ENCODE data around the gene TSPAN18. TPM values are rescaled to one million over a fixed set of nuclear protein-coding genes. Genes with fewer than 3 reads are reported as not detected.

TSPAN18 gene
- total RNA-seq, 4 donors from 2014 or later = 0.95 to 4.5 (median 2.3) TPM

GRCh38 chr11:44708009-44708408, 18.8 kb upstream of the TSPAN18 start:
- no peak for DNase-seq (ENCODE audit: low spot score in 2 of 2)
- no peak for TF ChIP-seq CTCF (IDR thresholded peaks at IDR 0.05)
- no peak for TF ChIP-seq POLR2A (IDR thresholded peaks at IDR 0.05)
- intact Hi-C loops (cut with DNase I; ENCODE audit: low total_unique reads) = no loop called here
- H3K4me3 ChIP-seq (ENCODE audit: low read depth, poor library complexity, severe bottlenecking) = no peak overlapping the region
- 53 to 54% methylated on average over 9 to 10 of the region's 10 CpGs for WGBS, 2 donors

GRCh38 chr11:44708523-44709280, 18.1 kb upstream of the TSPAN18 start:
- TF ChIP-seq POLR2A (IDR thresholded peaks at IDR 0.05) = no peak
- no peak for TF ChIP-seq CTCF (IDR thresholded peaks at IDR 0.05)
- DNase-seq (ENCODE audit: low spot score in 2 of 2) = no peak
- WGBS, 2 donors = 62 to 77% methylated on average over 6 of the region's 6 CpGs
- intact Hi-C loops (cut with DNase I; ENCODE audit: low total_unique reads) = no loop called here
- no peak overlapping the region for H3K4me3 ChIP-seq (ENCODE audit: low read depth, poor library complexity, severe bottlenecking)

- intact Hi-C loops (cut with DNase I; ENCODE audit: low total_unique reads) = no loop called here
- WGBS, 2 donors = 94 to 95% methylated on average over 3 of the region's 3 CpGs
Measured at GRCh38 chr11:44709281-44709562, 17.5 kb upstream of the TSPAN18 start.

GRCh38 chr11:44709966-44710365, 16.8 kb upstream of the TSPAN18 start:
- no peak for DNase-seq (ENCODE audit: low spot score in 2 of 2)
- H3K4me3 ChIP-seq (ENCODE audit: low read depth, poor library complexity, severe bottlenecking) = no peak overlapping the region
- TF ChIP-seq CTCF (IDR thresholded peaks at IDR 0.05) = no peak
- no peak for TF ChIP-seq POLR2A (IDR thresholded peaks at IDR 0.05)
- intact Hi-C loops (cut with DNase I; ENCODE audit: low total_unique reads) = no loop called here
- 53 to 62% methylated on average over 3 of the region's 3 CpGs for WGBS, 2 donors

More at GRCh38 chr11:44709281-44709562, 17.5 kb upstream of the TSPAN18 start:
- DNase-seq (ENCODE audit: low spot score in 2 of 2) = no peak
- TF ChIP-seq POLR2A (IDR thresholded peaks at IDR 0.05) (no peak), CTCF (IDR thresholded peaks at IDR 0.05) (no peak)
- H3K4me3 ChIP-seq (ENCODE audit: low read depth, poor library complexity, severe bottlenecking) = no peak overlapping the region

GRCh38 chr11:44711113-44711786, 15.5 kb upstream of the TSPAN18 start:
- 73 to 78% methylated on average over 6 of the region's 6 CpGs for WGBS, 2 donors
- DNase-seq (ENCODE audit: low spot score in 2 of 2) = no peak
- no peak overlapping the region for H3K4me3 ChIP-seq (ENCODE audit: low read depth, poor library complexity, severe bottlenecking)
- intact Hi-C loops (cut with DNase I; ENCODE audit: low total_unique reads) = no loop called here
- TF ChIP-seq CTCF (IDR thresholded peaks at IDR 0.05) = no peak
- TF ChIP-seq POLR2A (IDR thresholded peaks at IDR 0.05) = no peak
